ENCODE data around the gene GSG1L2. TPM values are rescaled to one million over a fixed set of nuclear protein-coding genes. Genes with fewer than 3 reads are reported as not detected.

GSG1L2 gene
- total RNA-seq, 1 experiment from 2014 or later, result not detected

DNA sequence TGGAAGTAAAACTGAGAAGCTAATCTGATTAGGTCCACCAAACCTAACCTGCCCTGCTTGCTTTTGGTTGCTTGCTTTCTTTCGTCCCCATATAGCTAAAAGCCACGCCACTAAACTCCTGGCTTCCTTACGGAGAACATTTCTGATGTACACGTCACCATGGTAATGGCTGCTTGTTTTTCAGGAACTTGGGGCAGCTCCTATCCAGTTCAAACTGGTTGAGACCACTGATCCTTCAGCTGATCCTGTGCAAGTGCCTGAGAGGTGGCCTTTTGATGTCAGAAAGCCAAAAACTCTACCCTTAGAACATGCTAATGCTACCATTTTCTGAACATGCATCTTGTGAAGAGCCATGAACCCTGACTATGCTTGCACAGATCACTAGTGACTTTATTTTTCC is 16.1 kb downstream of the GSG1L2 start:
- no peak for DNase-seq (ENCODE audit: low read depth, low spot score)
- Histone ChIP-seq H3K9ac (ENCODE audit: low read length) (no peak overlapping the region), H3K9me3 (ENCODE audit: control insufficient read depth in 1 of 2, insufficient read depth in 1 of 2, low read depth in 1 of 2, low read length in 2 of 2) (no peaks in the 10 kb centered on the region), H3K27ac (ENCODE audit: low read depth, low read length) (no peak overlapping the region), H3K9me2 (ENCODE audit: insufficient read depth) (no peaks in the 10 kb centered on the region), H2AFZ (ENCODE audit: low read depth, low read length, poor library complexity, severe bottlenecking) (no peak overlapping the region), H3K36me3 (ENCODE audit: control insufficient read depth in 1 of 2, insufficient read depth in 2 of 2, low read length in 2 of 2) (no peaks in the 10 kb centered on the region), H3K4me1 (ENCODE audit: control insufficient read depth in 1 of 2, insufficient read depth in 2 of 2, low read length in 2 of 2) (peaks cover 12 to 16% of the 10 kb centered on the region in 2 experiments; a peak in 3 of 4 replicates), H3K4me3 (replicated peaks in 1 of 2; ENCODE audit: low read depth in 1 of 2, low read length in 2 of 2) (no peak overlapping the region), H3K79me2 (ENCODE audit: insufficient read depth, low read length) (no peaks in the 10 kb centered on the region), H4K20me1 (ENCODE audit: insufficient read depth) (no peaks in the 10 kb centered on the region), H3K27me3 (ENCODE audit: insufficient read depth, low read length) (no peaks in the 10 kb centered on the region), H3K4me2 (ENCODE audit: low read length) (no peak overlapping the region)
- no peak for TF ChIP-seq SP1 (IDR thresholded peaks at IDR 0.05; ENCODE audit: low read depth)
- BruUV-seq (replicated peaks), result no TSS peak
- POLR2A ChIA-PET, result no interaction called here
- RAD21 ChIA-PET (ENCODE audit: low non-redundant PET in 1 of 2, low total read pairs in 2 of 2, uncharacterized antibody in 2 of 2, unreplicated experiment in 2 of 2), result no interaction called here
- CTCF ChIA-PET, result no interaction called here
- intact Hi-C loops (cut with micrococcal nuclease), result no loop called here
- ATAC-seq, result no peak

DNA sequence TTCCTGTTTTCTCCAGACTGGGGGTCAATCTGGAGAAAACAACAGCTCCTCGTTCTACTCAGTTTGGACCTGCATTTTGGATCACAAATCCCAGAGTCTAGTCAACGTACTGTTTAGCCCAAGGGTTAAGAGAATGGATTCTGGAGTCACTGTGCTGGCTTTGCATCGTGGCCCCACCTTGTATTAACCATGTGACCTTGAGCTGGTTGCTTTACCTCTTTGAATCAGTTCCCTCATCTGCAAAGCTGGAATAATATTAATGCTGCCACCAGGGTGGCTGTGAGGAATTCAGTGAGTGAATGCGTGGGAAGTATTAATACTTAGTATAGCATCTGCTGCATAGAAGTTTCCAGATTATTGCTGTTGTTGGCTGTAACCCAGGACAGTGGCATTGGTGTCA is 19.2 kb downstream of the GSG1L2 start:
- Histone ChIP-seq H3K27ac (ENCODE audit: low read depth, low read length) (peak overlapping the region; percentile 16; the same call in 1 of the 2 replicates), H3K36me3 (ENCODE audit: control insufficient read depth in 1 of 2, insufficient read depth in 2 of 2, low read length in 2 of 2) (no peaks in the 10 kb centered on the region)
- POLR2A ChIA-PET, result no interaction called here
- TF ChIP-seq CEBPB (IDR thresholded peaks at IDR 0.05; ENCODE audit: low read depth), result no peak
- TF ChIP-seq FOSL1 (IDR thresholded peaks at IDR 0.05; ENCODE audit: low read depth), result no peak
- no peak for TF ChIP-seq EZH2 (IDR thresholded peaks at IDR 0.05)
- TF ChIP-seq TCF7L2 (IDR thresholded peaks at IDR 0.05; ENCODE audit: borderline replicate concordance, extremely low read depth, insufficient read depth, insufficient read length), result no peak
- no peak for TF ChIP-seq POLR2A (IDR thresholded peaks at IDR 0.05; ENCODE audit: borderline replicate concordance, extremely low read depth, insufficient read depth, insufficient read length)
- TF ChIP-seq RAD21 (IDR thresholded peaks at IDR 0.05; ENCODE audit: low read depth), result no peak
- TF ChIP-seq, protein P1, sequence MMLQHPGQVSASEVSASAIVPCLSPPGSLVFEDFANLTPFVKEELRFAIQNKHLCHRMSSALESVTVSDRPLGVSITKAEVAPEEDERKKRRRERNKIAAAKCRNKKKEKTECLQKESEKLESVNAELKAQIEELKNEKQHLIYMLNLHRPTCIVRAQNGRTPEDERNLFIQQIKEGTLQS (IDR thresholded peaks at IDR 0.05), result no peak
- TF ChIP-seq SRF (IDR thresholded peaks at IDR 0.05; ENCODE audit: low read depth), result no peak
- no peak for TF ChIP-seq SIN3A (IDR thresholded peaks at IDR 0.05; ENCODE audit: low read depth)
- TF ChIP-seq, protein P2, sequence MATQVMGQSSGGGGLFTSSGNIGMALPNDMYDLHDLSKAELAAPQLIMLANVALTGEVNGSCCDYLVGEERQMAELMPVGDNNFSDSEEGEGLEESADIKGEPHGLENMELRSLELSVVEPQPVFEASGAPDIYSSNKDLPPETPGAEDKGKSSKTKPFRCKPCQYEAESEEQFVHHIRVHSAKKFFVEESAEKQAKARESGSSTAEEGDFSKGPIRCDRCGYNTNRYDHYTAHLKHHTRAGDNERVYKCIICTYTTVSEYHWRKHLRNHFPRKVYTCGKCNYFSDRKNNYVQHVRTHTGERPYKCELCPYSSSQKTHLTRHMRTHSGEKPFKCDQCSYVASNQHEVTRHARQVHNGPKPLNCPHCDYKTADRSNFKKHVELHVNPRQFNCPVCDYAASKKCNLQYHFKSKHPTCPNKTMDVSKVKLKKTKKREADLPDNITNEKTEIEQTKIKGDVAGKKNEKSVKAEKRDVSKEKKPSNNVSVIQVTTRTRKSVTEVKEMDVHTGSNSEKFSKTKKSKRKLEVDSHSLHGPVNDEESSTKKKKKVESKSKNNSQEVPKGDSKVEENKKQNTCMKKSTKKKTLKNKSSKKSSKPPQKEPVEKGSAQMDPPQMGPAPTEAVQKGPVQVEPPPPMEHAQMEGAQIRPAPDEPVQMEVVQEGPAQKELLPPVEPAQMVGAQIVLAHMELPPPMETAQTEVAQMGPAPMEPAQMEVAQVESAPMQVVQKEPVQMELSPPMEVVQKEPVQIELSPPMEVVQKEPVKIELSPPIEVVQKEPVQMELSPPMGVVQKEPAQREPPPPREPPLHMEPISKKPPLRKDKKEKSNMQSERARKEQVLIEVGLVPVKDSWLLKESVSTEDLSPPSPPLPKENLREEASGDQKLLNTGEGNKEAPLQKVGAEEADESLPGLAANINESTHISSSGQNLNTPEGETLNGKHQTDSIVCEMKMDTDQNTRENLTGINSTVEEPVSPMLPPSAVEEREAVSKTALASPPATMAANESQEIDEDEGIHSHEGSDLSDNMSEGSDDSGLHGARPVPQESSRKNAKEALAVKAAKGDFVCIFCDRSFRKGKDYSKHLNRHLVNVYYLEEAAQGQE (IDR thresholded peaks at IDR 0.05; ENCODE audit: low read depth), result no peak
- TF ChIP-seq SP1 (IDR thresholded peaks at IDR 0.05; ENCODE audit: low read depth), result no peak
- TF ChIP-seq CBX3 (IDR thresholded peaks at IDR 0.05; ENCODE audit: low read depth), result no peak
- no peak for TF ChIP-seq POLR2AphosphoS5 (IDR thresholded peaks at IDR 0.05; ENCODE audit: low read depth, low read length)
- TF ChIP-seq, protein P3, sequence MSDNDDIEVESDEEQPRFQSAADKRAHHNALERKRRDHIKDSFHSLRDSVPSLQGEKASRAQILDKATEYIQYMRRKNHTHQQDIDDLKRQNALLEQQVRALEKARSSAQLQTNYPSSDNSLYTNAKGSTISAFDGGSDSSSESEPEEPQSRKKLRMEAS (IDR thresholded peaks at IDR 0.05), result no peak
- TF ChIP-seq ELF1 (IDR thresholded peaks at IDR 0.05; ENCODE audit: borderline replicate concordance, low read depth), result no peak
- TF ChIP-seq JUND (IDR thresholded peaks at IDR 0.05), result no peak
- TF ChIP-seq ZNF274 (IDR thresholded peaks at IDR 0.05; ENCODE audit: low read depth, low read length), result no peak

More for the DNA sequence above, 19.2 kb downstream of the GSG1L2 start:
- no peaks in the 10 kb centered on the region for H3K79me2 ChIP-seq (ENCODE audit: insufficient read depth, low read length)
- H3K9me3 ChIP-seq (ENCODE audit: control insufficient read depth in 1 of 2, insufficient read depth in 1 of 2, low read depth in 1 of 2, low read length in 2 of 2), result no peaks in the 10 kb centered on the region
- no peaks in the 10 kb centered on the region for H3K9me2 ChIP-seq (ENCODE audit: insufficient read depth)
- peak overlapping the region; percentile 100 for H2AFZ ChIP-seq (ENCODE audit: low read depth, low read length, poor library complexity, severe bottlenecking)
- H3K27me3 ChIP-seq (ENCODE audit: insufficient read depth, low read length), result no peaks in the 10 kb centered on the region
- H3K4me3 ChIP-seq (replicated peaks in 1 of 2; ENCODE audit: low read depth in 1 of 2, low read length in 2 of 2), result peak overlapping the region; percentile 4 to 46
- DNase-seq (ENCODE audit: low read depth, low spot score) (no peak), ATAC-seq (peak; percentile 73)
- peak overlapping the region; percentile 44 for H3K9ac ChIP-seq (ENCODE audit: low read length)
- ChIA-PET RAD21 (ENCODE audit: low non-redundant PET in 1 of 2, low total read pairs in 2 of 2, uncharacterized antibody in 2 of 2, unreplicated experiment in 2 of 2) (no interaction called here), CTCF (interaction anchor here (1.3 kb wide), 1 partner anchor 34 kb away, joined by 3 read pairs; no protein-coding TSS in a partner anchor)
- BruUV-seq (replicated peaks), result no TSS peak
- H4K20me1 ChIP-seq (ENCODE audit: insufficient read depth), result no peaks in the 10 kb centered on the region
- intact Hi-C loops (cut with micrococcal nuclease), result no loop called here
- H3K4me1 ChIP-seq (ENCODE audit: control insufficient read depth in 1 of 2, insufficient read depth in 2 of 2, low read length in 2 of 2), result peaks cover 12 to 16% of the 10 kb centered on the region in 2 experiments; a peak in 3 of 4 replicates
- peak overlapping the region; percentile 78 for H3K4me2 ChIP-seq (ENCODE audit: low read length)
